Left renal pelvis (tissue), 4 donors: ENCODE results near the gene STX19. TPM values are rescaled to one million over a fixed set of nuclear protein-coding genes. Genes with fewer than 3 reads are reported as not detected.

ENCODE experiments used
- DNase-seq, 4 donors: peaks; one replicate each; pipeline ENCODE4 v3.0.0-alpha.2; 2013; ENCODE audit warnings: low read depth in 4 of 4, low spot score in 3 of 4
- polyA plus RNA-seq, 4 donors: library from polyadenylated mRNA; unstranded; fragments of 120-200 nt; gene quantifications; one replicate each; pipeline ENCODE4 v1.2.1, GENCODE V29; 2013; ENCODE audit not compliant: insufficient read length in 4 of 4

Gene STX19
- polyA plus RNA-seq, 4 donors, result 0.26 to 0.33 (median 0.30) TPM; not detected in 1

- DNase-seq, result no peak
These were observed 14.9 kb upstream of the STX19 start for GRCh38 chr3:94043285-94043684.

DNA sequence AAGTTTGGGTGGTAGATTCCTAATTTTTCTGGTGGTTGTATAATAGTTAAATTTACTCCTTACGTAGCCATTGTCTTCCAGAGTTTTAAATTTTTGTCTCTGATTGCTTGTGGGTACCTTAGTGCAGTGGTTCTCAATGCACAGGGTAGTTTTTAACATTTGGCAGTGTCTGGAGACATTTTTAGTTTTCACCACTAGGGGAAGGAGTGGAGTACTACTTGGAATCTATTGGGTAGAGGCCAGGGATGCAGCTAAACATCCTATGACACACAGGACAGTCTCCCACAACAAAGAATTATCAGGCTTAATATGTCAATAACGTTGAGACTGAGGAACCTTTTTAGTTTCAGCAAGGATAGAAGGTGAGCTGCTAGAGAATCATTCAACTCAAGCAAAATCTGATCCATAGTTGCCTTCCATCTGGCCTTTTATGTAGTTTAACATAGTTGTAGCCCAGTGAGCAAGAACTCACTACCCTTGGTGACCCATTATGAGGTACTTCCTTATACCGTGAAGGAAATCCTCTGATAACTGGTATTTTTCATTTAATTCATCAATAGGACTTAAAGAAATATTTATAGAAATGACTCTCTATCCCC lies 8.6 kb upstream of the STX19 start:
- no peak for DNase-seq

- DNase-seq, result no peak
These were observed 1.8 kb downstream of the STX19 start for GRCh38 chr3:94026623-94027022.

DNA sequence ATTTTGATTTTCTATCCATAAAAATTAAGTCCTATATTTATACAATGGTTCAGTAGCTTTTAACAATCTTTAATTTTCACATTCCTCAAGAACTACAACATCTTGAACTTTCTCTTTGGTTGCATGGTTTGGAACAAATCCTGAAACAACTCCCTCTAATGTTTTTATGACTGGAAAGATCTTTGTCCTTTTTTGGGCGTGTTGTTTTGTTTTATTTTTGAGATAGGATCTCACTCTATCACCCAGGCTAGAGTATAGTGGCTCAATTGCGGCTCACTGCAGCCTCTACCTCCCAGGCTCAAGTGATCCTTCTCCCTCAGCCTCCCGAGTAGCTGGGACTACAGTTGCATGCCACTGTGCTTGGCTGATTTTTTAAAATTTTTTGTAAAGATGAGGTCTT lies 4.0 kb downstream of the STX19 start:
- no peak for DNase-seq

- no peak for DNase-seq
These were observed 8.1 kb downstream of the STX19 start for GRCh38 chr3:94020293-94020692.

DNA sequence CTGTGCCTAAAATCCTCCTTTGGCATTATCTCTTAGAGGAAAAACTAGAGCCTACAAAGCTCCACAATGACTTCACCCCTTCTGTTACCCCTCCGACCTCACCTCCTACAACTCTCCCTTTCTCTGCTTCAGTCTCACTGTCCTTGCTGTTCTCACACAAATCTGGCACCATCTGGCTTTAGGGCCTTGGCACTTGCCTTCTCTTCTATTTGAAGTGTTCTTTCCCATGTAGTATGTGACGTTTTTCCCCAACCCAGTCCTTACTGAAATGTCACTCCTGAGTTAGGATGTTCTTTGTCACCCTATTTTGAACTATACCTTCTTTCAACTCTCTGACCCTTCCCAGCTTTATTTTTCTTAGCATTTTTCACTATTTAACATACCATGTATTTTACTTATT lies 8.7 kb downstream of the STX19 start:
- DNase-seq, result no peak

DNA sequence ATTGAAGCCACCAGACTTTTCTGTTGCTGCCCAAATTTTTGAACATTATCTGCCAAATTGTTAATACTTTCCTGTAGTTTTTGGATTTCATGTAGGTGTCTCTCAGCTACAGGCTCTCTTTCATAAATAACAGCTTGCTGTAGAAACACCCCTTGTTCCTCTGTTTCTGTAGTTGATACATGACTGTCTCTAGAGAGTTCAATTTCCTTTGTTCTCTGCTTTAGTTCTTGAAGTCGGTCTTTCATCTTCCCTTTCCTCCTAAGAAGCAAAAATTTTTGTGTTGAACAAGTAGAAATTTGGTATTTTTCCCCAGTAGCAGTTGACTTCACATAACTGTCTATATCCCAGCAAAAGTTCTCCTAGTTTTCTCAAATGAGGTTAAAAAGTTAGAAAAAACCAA lies 13.4 kb downstream of the STX19 start:
- no peak for DNase-seq

DNA sequence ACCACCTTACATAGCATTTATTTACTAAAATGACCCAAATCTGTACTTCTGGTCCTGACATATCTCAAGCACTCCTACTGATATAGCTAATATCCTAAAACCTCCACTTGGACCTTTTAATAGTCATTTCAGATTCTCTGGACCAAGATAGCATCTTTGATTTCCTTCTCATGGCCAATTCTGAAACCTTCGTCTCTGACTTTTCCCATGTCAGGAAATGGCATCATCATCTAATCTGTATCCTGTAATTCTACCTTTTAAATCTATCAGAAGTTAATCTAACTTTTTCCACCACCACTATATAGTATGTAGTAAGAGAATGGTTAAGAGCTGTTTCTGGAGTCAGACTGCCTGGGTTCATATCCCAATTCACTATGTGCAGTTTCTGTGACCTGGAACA lies 16.2 kb downstream of the STX19 start:
- no peak for DNase-seq

GRCh38 chr3:94011233-94011711 lies 17.1 kb downstream of the STX19 start:
- DNase-seq, result no peak

GRCh38 chr3:94009608-94010007 lies 18.8 kb downstream of the STX19 start:
- DNase-seq, result no peak

- DNase-seq, result no peak
These were observed 20.1 kb downstream of the STX19 start for GRCh38 chr3:94008253-94008652.

DNA sequence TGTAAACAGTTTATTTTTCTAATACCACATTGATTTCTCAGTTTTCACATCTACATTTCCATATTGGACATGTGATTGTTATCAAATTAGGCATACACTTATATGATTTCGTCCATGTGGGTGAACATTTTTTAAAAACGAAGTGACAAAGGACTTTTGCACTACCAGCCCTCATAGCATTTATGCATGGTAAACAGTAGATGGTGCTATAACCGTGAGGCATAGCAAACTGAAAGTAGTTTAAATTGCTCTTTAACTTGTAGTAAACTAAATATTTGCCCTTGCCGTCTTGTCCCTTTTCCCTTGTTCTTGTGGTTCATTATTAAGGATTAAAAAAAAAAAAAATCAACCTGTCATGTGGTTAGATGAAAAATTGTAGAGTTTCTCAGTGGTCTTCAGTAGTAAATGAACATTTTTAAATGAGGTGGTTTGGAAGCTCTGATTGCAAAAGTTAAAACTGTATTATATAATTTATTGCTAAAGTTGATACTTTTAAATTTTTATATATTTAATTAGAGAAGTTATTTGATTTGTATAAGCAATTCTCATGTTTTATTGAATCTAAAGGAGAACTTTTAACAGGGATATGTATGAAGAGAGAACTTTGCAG lies 24.0 kb downstream of the STX19 start:
- no peak for DNase-seq

- DNase-seq, result no peak
These were observed 26.4 kb downstream of the STX19 start for GRCh38 chr3:94001827-94002495.

DNA sequence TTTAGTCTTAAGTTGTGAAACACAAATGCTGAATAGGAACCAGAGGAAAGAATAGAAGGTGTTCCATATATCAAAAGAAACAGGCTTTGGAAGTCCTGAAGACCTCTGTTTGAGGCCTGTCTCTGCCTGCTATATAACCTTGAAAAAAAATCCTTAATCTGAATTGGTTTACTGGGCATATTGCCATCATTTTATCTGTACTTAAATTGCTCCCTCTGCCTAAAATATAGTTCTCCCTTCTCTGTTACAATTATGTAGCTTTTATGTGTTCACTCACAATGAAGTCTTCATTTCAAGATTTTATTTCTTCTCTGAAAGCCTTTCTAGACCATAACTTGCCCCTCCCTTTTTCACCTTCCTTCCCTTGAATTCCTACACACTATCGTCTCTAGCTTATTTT lies 27.2 kb downstream of the STX19 start:
- no peak for DNase-seq

DNA sequence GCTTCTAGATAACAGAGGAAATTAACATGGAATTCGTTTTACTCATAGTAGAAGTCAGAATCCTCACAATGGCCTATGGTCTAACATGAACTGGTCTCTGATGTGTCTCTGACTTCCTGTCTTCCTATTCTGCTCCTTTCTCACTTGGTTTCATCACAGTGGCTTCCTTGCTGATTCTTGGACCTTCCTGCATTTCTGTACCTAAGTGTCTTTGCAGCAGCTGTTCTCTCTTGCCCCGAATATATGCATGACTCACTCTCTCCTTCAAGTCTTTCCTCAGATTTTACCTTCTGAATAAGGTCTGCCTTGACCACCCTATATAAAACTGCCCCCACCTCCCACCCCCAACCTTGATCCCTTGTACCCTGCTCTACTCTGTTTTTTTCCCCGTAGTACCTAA lies 34.3 kb downstream of the STX19 start:
- DNase-seq, result no peak

- DNase-seq, result no peak
These were observed 36.2 kb downstream of the STX19 start for GRCh38 chr3:93992207-93992606.

DNA sequence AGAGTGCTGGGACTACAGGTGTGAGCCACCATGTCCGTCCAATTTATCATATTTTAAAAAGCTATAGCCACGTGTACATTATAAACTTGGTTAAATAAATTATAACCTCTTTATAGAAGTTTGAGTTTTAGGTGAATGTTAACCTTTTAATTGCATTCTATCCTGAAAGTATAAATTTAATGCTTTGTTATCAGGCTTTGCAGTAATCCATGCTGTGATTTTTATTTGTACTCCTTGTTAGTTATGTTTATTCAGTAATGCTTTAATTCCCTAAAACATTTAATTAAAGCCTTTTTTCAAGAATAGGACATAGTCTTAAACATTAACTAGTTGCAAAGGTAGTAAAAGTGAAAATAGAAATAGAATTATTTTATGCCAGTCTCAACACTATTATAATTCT lies 36.8 kb downstream of the STX19 start:
- DNase-seq, result no peak

DNA sequence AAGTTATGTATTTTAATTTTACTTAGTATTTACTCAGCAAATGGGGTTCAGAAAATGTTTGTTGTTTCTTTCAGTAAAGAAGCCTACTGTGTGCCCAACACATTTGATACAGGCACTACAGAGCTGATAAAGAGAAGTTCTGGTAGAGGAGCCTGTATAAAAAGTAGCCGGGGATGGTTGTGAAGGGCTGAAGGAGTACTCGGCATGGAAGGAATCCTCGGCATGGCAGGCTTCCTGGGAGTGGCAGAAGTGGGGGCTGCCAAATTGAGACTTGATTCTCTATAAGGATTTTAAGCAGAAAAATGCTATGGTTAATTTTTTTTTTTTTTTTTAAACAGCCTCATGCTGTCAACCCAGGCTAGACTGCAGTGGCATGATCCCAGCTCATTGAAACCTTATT lies 39.2 kb downstream of the STX19 start:
- no peak for DNase-seq

DNA sequence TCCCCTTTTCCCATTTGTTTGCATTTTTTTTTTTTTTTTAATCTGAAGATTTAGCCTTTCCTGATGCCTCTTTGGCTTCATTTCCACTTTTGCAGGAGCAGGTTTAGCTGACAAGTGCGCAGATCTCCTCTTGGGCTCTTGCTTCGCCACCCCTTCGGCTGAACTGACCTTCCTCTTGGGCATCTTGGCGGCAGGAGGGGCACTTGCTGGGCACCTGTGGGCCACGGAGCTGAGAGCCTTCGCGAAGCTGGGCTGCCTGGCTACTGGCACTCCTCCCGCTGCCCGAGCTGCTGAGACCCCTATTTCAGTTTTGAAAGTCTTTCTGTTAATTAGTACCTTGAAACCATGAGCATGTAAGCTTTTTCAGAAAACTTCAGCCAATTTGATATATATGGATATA lies 39.6 kb downstream of the STX19 start:
- DNase-seq, result no peak

DNA sequence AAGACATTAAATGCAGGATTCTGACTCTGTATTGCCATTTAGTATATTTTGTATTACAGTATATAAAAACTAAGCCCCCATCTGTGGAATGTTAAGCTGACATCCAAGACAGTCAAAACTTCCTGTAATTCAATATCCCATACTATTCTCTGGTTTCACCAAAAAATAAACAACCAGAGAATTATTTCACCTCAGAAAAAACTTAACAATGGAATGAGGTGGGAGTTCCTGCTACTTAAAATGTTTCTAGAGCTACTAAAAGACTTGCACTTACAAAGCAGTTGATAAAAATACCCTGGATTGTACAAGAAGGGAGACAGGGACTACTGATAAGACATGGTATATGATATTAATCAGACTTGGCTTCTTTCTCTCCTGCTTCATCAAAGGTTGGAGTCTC lies 40.1 kb downstream of the STX19 start:
- no peak for DNase-seq

DNA sequence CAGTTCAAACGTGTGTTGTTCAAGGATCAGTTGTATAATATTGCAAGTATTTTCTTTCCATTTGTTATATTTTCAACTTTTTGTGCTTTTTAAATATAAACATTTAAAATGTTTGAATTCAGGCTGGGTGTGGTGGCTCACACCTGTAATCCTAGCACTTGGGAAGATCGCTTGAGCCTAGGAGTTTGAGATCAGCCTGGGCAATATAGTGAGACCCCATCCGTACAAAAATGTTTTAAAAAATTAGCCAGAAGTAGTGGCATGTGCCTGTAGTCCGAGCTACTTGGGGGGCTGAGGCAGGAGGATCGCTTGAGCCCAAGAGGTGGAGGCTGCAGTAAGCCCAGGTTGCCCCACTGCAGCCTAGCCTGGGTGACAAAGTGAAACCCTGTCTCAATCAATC lies 43.8 kb downstream of the STX19 start:
- no peak for DNase-seq

GRCh38 chr3:93983408-93983807 lies 45.0 kb downstream of the STX19 start:
- DNase-seq, result no peak
